NCI-H748 (cell line): ENCODE measurements around the gene C2CD5.
"Not testable (repeated sequence)": the region's sequence is repeated elsewhere in the genome, so short reads cannot be mapped to it uniquely, and the experiment has no call there.

Experiments used
- DNase-seq: peaks from one replicate; lab custom pipeline; 2025; ENCODE audit not compliant: unreplicated experiment; lab: John Stamatoyannopoulos, UW

C2CD5 gene

DNA sequence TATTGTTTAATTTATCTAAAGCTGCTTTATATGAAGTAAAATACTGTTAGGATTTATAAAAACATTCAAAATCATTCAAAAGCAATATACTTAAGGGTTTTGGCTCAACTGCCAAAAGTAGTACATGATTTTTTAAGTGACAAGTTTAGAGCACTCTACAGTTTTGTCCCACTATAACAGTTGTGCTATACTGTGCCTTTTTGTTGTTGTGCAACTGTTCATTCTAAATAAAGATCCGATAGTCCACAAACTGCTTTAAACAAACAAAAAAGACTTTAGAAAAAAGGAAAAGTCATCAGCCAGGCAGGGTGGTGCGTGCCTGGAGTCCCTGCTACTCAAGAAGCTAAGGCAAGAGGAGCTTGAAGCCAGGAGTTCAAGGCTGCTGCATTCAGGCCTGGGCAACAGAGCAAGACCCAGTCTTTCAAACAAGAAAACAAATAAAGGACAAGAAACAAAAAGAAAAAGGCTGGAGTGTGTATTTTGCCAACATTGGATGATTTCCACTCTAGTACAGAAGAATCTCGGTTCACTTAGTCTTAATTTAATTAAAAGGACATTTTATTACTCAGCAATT is 7.3 kb downstream of the C2CD5 start:
- DNase-seq: no peak

DNA sequence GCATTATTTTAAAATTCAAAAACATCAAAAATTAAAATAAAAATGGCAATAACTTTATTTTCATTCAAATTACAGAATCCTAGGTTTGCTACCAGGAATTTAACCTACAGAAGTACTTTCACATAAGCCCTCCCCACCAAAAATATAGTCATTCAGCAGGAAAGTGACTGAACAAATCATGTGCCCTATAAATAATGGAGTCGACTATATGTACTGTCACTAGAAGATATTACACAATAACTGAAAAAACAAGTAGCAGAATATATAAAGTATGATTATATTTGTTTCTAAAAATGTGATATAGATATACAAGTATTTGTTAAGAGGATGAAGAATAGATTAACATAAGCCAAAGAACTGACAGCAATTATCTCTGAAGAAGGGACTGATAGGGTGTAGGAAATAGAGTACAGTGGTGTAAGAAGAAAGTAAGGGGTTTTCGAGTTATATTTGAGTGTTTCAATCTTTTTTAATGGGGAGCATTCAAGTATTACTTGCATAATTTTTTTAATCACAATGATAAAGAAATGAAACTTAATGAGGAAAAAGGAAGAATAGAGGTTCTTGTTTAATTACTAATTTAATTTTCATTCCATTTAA is 7.9 kb downstream of the C2CD5 start:
- DNase-seq: no peak

DNA sequence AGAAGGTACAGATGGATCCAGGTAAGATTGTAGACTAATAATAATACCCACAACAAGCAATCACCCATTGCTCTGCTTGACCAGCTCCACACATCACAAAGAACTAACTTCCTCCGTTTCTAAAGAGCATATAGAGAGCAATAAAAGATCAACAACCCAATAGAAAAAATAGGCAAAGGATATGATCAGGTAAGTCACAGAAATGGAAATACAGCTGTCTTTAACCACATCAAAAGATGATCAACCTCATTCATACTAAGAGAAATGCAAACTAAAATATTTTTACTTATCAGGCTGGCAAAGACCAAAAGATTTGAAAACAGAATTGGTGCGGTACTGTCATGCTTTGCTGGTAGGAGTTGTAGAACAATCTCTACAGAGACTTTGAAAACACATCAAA is 8.9 kb downstream of the C2CD5 start:
- DNase-seq: no peak

DNA sequence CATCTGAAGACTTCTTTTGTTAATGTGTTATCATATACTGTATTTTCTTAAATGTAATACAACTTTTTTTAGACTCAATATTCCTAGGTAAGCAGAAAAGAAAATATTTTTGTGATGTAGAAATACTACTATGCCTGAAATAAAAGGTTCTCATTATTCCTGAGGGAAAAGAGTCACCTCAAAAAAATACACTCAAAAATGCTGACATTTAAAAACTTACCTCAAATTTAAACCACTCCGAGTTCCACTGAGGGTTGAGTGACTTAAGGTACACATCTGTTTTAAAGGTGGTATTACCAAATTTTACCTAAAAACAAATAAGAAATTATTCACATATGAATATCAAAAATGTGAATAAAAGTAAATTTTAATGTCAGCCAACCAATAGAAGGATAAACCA is 9.3 kb downstream of the C2CD5 start:
- no peak for DNase-seq

DNA sequence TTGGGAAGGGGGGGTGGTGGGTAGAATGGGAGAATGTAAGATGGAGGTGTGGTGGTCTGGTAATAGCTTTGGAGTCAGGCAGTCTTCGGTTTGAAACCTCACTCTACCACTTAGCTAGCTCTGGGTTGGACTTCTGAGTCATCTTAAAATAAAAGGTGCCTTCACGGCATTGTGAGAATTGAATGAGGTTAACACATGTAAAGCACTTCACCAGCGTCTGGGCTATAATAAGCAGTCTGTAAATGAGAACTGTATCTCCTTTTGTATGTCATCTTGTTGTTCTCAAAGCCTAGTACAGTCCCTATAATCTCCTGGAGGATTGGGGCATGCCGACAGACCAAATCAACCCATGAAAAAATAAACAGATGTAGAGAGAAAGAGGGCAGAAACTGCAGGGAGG is 11.2 kb downstream of the C2CD5 start:
- no peak for DNase-seq

DNA sequence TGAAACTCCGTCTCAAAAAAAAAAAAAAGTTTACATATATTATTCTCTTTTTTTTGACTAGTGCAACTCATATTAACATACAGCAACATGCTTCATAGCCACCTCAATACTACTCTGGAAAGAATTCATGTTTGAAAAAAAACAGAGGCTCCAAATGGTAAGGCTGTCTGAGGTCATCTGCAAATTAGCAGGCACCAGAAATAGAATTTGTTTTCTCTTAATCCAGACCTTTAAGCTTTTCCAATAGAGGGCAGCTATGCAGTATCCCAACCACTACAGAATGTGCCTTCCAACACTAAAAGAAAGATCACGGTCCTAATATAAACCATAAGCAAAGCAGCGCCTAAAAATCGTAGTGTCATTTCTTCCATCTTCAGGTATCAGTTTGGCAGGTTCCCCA is 12.0 kb downstream of the C2CD5 start:
- DNase-seq: no peak

DNA sequence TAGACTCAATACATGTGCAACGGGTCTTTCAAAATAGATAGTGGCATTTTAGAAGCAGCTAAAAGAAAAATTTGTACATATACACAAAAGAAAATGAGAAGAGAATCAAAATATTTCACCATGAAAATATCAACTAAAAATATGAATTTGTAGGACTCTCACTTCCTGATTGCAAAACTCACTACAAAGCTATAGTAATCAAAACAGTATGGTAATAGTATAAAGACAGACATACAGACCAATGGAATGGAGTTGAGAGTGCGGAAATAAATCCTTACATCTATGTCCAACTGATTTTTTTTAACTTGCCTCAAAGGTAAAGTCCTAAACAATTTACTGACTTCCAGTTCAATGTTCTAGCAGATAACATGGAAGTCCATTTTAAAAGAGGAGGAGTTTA is 13.1 kb downstream of the C2CD5 start:
- DNase-seq: no peak

DNA sequence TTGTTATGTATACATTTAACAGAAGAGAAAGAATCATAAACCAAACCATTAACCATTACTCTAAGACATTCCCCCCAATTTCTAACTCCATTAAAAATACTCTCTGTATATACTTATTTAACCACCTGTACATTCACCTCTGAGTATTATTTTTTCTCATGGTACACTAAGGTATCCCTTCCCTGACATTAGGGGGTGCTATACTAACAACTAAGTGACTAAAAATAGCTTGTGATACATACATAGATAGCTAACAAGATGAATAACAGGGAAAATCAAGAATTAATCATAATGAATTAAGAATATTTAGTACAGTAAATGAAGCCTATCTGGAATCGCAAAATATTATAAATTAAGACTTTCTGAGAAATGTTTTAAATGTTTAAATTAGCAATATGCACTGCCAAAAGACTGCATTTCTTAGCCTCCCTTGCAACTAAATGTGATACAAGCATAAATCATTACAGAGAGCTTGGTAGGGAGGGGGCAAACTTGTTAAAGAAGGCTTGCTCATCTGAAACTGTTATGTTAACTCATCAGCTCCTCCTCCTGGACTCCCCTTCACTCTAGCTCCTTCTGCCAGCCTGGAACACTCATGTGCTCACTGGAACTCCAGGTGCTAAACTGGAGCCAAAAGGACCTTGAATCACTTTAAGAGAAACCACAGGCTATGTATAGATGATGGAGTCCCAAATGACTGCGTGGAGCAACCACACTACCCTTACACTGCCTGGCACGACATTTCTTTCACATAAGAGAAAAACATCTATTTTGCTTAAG is 14.9 kb downstream of the C2CD5 start:
- DNase-seq: peak; percentile 46

DNA sequence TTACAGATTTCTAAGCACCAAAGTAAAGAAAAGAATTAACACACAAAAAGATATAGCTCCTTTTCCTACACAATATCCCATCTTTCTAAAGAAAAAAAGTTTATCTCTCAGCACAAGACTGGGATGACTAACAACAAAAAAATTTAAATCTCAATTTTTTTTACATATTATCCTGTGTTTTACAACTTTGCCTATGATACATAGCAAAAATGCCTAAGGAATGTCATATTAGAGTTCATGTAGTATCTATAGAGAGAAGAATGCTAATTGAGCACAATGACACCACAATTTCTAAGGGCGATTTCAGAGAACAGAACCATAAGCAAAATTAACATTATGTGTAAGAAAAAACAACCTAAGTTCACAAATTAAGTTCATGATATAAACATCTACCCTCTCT is 16.3 kb downstream of the C2CD5 start:
- no peak for DNase-seq

DNA sequence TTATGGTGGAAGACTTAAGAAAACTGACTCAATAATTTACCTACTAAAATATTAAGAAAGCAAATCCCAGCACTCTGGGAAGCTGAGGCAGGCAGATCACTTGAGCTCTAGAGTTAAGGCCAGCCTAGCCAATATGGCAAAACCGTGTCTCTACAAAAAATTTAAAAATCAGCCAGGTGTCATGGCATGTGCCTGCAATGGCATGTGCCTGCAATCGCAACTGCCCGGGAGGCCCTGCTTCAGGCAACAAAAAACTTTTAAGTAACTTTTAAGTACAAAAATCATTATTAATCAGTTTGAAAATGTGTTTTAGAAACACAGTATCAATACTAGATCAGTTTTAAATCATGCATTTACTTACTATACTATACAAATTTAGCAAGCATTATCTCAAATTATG is 17.5 kb downstream of the C2CD5 start:
- DNase-seq: no peak

DNA sequence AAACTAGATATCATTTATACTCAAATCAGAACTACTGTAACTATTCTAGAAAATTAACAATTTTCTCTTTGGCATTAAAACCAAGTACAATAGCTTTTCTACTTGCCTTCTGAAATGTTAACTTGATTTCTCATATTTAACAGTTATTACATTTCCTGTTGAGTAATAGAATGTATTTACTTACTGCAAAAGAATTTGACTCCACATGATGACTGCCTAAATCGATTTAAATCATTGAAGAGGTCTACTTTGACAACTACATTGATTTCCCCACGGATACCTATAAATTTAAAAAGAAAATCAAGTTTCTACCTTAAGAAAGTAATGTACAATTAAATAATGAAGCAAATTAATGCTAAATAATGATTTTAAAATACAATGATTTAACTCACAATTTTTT is 18.9 kb downstream of the C2CD5 start:
- DNase-seq: no peak

DNA sequence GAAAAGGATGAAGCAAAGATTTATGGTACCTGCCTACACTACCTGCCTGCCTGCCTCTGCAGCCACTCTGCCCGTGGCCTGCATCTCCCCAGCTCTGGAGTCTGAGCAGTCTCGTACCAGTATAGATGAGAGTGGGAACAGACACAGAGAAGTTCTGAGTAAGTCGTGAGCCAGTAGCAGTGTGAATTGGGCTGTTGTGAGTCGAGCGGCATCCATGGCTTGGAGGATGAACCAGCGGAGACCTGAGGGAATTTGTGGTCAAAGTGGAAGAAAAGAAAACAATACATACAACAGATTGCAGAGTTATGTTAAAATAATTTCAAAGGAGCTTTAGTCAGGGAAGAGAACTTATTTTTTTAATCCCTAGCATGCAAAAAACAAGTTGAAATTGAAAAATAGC is 25.3 kb downstream of the C2CD5 start:
- no peak for DNase-seq

DNA sequence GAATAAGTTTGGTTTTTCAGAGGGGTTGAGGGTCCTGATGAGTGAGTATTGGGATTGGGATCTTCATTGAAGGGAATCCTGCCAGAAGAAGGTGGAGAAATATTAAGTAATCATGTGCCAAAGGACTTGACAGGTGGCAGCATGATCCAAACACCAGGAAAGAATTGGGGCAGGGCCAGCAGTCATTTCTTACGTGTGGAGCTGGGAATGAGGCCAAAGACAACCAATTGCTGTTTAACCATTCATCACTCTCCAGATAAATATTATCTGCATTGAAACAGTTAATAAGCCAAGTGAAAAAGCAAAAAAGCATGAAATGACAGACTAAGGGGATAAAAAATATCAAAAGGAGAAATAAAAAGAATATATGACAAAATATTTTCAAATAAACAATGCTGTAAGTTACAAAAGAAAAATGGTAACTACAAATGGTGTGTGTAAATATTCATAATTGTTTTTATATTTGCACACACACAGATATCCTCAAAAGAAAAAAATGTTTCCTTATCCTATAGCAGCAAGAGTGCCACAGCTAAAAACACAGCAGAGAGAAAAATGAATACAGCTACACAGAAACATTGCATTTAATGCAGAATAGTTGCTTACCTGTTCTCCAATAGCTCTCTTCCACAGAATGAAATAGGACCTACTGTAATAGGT is 26.2 kb downstream of the C2CD5 start:
- DNase-seq: peak; percentile 14

DNA sequence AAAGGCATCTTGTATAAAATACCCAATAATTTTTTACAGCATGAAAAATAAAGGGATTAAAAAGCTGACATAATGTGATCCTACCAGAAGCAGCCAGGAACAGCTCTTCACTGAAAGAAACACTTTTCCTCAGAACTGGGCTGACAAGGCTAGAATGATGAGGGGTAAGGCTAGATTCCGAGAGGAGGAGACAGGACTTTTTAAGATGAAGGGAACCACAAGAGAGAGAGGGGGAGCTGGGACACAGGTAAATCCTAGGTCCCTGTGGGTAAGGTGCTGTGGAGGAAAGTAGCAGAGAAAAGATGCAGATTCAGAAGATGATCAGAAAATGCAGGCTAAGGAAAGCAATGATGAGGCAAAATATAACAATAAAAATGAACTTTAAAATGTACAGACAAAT is 29.5 kb downstream of the C2CD5 start:
- no peak for DNase-seq

DNA sequence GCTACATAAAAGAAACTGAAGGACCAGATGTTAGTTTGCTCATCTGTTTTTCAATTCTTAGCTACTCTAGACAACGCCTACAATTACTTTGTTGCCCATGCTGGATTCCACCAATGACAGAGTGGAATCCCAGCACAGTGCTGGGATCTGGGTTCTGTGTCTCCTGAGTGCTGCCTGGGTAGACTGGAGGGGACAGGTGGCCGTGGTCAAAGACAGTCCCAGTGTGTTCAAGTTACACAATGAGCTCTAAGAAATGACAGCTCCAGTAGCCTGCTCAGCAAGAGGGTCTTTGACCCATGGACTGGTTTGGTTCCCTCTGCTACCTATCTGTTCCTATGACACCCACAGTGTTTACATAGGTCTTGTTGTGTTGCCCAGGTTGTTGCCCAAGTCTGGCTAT is 38.5 kb downstream of the C2CD5 start:
- DNase-seq: no peak

DNA sequence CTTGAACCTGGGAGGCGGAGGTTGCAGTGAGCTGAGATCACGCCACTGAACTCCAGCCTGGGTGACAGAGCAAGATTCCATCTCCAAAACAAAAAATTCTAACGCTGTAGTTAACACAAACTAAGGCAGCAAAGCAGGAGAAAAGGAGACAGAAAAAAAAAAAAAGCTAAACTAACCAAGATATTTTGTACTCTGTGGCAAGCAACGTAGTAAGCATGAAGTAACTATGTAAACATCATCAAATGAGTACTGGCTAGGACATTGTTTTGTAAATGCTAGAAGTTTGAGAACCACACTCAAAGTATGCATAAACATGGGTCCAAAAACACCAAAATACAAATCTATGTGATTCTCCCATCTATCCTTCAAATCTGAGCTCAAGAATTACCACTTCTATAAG is 44.2 kb downstream of the C2CD5 start:
- DNase-seq: no peak

DNA sequence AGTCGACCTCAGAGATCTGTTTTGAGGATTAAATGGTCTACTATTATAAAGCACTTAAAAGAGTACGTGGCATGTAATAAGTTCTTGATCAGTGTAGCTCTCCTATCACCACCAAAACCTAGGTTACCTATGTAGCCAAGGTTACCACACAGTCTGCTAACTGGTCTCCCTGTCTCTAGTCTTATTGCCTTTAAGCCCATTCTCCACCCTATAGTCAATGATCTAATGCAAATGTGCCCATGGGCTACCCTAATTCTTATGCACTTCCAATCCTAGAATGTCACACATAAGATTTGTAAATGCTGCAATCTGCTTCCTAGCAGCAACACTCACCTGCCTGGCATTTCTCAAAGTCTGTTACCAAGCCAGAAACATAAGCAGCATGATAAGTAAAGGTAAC is 44.9 kb downstream of the C2CD5 start:
- DNase-seq: no peak

DNA sequence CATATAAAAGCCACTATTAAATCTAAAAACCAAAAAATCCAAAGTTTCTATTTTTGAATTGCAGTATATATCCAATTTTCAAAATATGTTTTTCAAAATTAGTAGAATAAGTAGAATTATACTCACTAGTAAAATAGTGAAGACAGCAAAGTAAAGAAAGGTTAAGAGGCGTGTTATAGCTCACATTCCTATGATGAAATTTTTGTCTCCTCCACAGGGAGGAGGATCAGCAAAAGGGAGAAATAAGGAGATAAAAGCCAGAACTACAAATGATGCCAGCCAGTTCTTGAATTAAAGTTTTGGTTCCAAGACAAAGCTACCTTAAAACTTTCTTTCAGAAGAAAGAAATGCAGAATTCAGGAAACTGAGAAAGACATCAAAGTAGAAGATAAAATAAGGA is 50.0 kb downstream of the C2CD5 start:
- no peak for DNase-seq

DNA sequence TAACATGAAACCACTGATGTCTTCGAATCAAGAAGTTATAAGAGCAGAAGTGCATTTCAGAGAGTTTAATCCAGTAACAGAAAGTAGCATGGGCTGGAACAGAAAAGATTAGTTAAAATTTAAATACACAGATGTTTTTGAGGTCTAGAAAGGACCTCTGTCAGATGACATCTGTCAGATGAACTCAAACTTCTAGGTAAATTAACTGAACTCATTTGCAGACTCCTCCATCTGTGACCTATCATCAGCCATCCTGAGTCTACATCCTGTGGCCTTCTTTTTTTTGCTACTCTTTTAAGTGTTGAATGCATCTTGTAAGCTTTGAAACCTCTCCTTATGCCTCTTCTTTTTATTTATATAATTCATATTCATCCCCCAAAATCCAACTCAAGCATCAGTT is 53.3 kb downstream of the C2CD5 start:
- DNase-seq: no peak

DNA sequence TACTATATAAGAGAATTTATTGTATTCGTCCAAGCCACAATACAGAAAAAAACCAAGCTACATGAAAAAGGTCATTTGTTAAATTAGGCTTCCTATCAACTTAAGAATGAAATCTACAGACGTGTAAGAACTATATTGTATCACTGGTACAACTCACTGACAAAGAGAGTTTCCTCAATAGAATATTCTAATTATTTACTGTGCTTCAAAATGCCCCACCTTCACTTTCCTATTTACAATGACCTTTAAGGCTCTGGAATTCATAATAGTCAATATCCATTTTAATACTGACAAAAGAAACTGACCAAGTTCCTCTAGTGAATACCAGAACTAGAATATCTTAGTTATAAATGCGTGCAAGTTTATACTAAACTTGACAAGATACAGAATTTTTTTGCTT is 55.9 kb downstream of the C2CD5 start:
- DNase-seq: no peak

DNA sequence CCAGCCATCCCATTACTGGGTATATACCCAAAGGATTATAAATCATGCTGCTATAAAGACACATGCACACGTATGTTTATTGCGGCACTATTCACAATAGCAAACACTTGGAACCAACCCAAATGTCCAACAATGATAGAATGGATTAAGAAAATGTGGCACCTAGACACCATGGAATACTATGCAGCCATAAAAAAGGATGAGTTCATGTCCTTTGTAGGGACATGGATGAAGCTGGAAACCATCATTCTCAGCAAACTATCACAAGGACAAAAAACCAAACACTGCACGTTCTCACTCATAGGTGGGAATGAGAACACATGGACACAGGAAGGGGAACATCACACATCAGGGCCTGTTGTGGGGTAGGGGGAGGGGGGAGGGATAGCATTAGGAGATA is 56.7 kb downstream of the C2CD5 start:
- not testable (repeated sequence) for DNase-seq

DNA sequence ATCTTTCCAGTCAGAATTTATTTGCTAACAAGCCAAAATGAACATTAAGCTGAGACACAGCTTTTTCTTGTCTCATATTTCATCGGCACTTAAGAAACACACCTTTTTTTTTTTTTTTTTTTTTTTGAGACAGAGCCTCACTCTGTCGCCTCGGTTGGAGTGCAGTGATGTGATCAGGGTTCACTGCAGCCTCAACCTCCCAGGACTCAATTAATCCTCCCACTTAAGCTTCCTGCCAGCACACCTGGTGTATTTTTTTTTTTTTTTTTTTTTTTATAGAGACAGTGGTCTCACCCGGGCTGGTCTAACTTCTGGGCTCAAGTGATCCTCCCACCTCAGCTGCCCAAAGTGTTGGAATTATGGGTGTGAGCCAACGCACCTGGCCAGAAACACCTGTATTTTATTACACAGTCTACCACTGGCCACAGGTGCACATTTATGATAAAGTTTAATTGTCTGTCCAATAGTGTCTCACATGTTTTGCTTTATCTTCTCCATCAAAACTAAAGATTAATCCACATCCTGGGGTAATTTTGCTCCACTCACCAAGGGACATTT is 62.7 kb downstream of the C2CD5 start:
- peak; percentile 4 for DNase-seq
